Effector CD8-positive, alpha-beta T cell (primary cell): Measurements from ENCODE around the gene PLA2G2D.

Experiments
- DNase-seq: peaks from one replicate; lab custom pipeline; 2025; lab: John Stamatoyannopoulos, UW

The PLA2G2D gene

GRCh38 chr1:20086800-20087199 lies 32.5 kb downstream of the PLA2G2D start:
- no peak for DNase-seq

- no peak for DNase-seq
These were observed 36.0 kb downstream of the PLA2G2D start for GRCh38 chr1:20083178-20083944.

DNA sequence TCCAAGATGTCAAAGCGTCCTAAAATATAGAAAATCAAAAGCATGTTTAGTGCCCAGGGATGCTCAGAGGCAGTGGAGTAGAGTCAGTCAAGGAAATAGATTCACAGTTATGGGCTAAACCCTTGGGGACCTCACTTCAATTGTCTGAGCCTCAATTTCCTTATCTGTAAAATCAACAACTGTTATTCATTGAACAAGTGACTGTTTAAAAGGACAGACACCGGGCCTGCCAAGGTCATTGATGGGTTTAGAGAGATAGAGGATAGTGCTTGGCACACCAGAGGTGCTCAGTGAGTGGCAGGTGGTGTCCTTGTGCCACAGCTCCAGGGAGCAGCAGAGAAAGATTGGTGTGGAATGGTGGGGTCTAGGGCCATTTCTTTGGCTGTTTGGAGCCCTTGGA lies 36.6 kb downstream of the PLA2G2D start:
- DNase-seq: no peak

GRCh38 chr1:20081353-20081810 lies 38.0 kb downstream of the PLA2G2D start:
- no peak for DNase-seq

DNA sequence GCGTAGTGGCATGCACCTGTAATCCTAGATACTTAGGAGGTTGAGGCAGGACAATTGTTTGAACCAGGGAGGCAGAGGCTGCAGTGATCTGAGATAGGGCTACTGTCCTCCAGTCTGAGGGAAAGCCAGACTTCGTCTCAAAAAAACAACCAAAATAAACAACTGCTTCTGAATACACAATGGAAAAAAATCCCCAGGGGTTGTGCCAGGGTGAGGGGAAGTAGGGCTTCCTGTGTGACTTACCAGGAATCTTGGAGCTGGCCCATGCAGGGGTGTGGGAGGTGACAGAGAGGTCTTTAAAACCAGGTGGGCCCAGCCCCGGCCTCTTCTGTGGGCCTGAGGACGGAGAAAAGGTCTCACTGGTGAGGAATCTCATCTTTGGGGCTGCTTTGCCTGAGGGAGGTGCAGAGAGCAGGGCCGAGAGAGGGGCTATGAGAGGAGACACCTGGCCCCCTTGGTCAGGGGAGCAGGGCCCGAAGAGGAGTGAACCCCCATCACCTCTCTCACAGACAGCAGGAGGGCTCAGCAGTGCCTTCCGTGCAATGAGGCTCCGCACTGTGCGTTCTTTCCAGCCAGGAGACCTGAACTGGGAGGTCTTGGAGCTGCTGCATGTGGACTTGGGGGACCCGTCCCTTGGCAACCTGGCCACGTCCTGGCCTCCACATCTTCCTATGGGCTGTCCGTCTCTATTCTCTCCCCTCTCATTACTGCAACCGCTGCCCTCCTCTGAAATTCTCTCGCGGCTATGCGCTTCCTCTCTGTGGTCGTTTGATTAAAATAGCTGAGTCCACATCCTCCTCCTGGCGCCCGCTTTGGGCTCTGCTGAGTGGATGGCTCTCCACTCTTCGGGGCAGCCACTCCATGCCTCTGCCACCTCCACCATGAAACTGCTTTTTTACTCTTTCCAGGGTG lies 38.6 kb downstream of the PLA2G2D start:
- no peak for DNase-seq

DNA sequence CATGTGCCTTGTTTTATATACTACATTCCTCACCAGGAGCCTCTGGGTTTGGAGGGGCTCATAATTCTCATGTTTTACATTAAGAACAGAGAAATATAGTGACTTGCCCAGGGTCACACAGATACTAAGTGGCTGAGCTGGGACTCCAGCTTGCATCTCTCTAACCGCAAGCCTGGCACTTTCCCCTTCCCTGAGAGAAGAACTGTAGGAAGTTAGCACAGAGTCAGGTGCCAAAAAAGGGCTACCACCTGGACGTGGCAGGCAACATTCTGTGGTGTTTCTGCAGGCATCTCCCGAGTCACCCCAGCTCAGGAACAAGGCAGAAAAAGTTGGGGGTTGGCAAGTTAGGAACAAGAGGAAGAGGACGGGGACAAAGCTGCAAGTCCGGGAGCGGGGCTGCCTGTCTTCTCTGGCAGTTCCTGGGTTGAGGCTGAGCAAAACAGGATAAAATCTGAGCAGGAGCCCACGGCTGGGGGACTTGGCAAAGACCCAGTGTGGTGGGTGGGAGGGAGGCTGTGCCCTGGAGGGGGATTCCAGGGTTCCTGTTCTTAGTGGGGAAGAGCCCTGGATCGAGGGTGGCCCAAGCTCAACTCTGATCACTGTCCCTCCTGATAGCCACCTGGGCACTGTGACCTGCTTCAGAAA lies 39.6 kb downstream of the PLA2G2D start:
- DNase-seq: no peak

DNA sequence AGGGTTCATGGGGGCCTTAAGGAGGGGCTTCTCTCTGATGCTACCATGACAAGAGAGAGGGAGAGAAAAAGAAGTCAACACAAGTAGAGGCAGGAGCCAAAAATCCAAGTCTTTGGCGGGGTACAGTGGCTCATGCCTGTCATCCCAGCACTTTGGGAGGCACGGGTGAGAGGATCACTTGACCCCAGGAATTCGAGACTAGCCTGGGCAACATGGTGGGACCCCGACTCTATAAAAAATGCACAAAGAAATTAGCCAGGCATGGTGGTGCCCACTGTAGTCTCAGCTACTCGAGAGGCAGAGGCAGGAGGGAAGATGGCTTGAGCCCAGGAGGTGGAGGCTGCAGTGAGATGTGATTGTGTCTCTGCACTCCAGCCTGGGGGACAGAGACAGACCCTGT lies 40.6 kb downstream of the PLA2G2D start:
- no peak for DNase-seq

- DNase-seq: no peak
These were observed 41.1 kb downstream of the PLA2G2D start for GRCh38 chr1:20078171-20078651.

GRCh38 chr1:20076710-20077461 lies 42.5 kb downstream of the PLA2G2D start:
- DNase-seq: no peak

GRCh38 chr1:20076223-20076622 lies 43.1 kb downstream of the PLA2G2D start:
- DNase-seq: no peak

- no peak for DNase-seq
These were observed 44.0 kb downstream of the PLA2G2D start for GRCh38 chr1:20075345-20075744.

GRCh38 chr1:20074725-20075171 lies 44.6 kb downstream of the PLA2G2D start:
- no peak for DNase-seq

DNA sequence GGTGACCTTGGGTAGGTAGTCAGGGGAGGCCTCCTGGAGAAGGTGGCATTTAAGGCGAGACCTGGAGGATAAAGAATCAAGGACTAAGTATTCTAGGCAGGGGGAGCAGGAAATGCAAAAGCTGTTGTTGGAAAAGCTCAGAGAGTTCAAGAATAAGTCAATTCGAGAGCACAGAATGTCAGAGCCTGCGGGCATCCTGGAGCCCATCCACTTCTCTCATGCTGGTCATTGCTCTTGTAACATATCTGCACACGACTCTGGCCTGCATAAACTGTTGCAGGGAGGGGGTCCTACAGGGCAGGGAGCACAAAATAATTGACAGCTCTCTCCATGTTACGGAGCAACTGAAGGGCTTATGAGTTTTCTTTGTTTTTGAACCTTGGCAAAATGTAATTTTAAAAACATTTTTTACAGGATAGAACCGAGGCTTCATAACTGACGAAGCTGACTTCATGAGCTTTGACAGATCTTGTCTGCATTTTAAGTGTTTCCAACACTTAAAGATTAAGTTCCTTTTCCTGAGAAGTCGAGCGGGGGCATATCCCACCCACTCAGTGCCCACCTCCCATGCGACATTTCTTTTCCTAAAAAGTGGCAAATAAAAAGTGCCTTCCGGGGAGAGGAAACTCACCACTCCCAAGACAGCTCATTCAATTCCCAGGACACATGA lies 45.1 kb downstream of the PLA2G2D start:
- no peak for DNase-seq

DNA sequence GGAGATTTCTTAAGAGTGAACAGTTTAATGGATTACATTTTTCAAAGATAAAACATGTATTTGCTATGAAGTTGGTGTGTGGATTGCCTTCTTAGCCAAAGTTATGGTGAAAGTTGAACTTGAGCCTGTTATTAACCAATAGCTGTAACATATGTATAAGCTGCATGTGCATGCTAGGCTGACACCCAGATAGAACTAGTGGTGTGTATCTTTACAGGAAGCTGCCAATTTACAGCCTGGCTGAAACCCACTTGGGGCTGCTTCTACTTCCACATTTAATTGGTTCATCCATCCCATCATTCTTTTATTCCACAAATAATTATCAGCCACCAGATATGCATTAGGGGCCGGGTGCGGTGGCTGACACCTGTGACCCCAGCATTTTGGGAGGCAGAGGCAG lies 46.1 kb downstream of the PLA2G2D start:
- no peak for DNase-seq

DNA sequence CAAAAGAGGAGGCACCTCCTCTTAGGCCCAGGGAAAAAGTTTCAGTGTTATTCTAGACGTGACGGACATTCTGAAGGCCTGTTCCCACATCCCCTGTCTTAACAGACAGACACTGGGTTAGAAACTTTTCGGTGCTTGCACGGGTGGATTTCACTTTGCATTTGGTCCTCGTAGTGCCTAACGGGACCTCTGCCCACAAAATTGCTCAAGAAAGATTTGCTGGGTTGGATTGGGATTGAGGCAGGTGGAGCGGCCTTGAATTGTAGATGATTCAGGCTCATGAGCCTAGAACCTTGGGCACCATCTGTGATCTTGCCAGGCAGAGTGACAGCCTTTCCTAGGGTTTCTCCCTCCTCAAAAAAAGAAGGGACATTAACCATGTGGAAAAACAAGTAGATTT lies 46.6 kb downstream of the PLA2G2D start:
- no peak for DNase-seq

GRCh38 chr1:20071416-20071815 lies 47.9 kb downstream of the PLA2G2D start:
- no peak for DNase-seq

GRCh38 chr1:20070357-20070756 lies 49.0 kb downstream of the PLA2G2D start:
- no peak for DNase-seq

DNA sequence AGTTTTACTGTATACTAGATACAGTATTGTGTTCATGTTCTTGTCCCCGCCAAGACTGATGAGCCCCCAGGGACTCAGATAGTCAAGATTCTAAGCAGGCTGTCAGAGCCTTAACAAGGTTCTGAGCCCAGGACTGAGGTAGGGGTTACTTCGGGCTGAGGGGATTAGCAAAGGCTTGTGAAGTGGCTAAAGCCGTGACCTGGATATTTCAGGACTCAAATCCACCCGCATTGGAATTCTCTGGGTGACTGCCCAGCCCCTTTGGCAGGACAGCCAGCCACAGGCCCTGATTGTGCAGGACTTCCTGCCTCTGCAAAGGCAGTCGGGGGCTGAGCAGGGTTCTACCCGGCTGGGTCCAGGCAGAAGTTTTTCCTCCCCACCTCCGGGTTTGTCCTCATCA lies 49.5 kb downstream of the PLA2G2D start, which contains the start of gene PLA2G5:
PLA2G5 (plus strand) TSS at position 321 of the 400 bp plus-strand sequence. CDS start 14,637 bp downstream, outside the sequence.
- no peak for DNase-seq

- DNase-seq: no peak
These were observed 50.6 kb downstream of the PLA2G2D start for GRCh38 chr1:20068722-20069121.

DNA sequence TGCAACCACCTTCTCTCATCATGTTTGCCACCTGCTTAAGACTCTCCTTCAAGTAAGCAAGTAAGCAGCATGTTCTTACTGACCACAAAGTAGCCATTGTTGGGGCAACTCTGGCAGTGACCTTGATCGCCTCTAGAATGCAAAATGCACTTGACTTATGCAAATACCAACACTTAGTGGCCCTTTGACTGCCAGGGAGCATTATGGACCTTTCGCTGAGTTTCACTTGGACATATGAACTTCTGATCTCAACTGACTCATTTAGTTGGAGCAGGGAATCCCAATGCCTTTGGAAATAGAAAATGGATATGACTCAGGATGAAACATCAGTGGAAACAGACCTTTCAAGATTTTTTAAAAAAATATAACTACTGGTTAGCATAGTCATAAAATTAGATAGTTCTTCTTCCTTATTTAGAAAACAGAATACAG lies 55.5 kb downstream of the PLA2G2D start:
- no peak for DNase-seq
